H9 (cell line): Measurements from ENCODE around the gene DNAJC7. TPM values are rescaled to one million over a fixed set of nuclear protein-coding genes. Genes with fewer than 3 reads are reported as not detected.

Source experiments
- DNase-seq: peaks from one replicate; pipeline ENCODE4 v3.0.0-alpha.2; 2017
- H2AFZ ChIP-seq: one replicate; pipeline ENCODE4 v1.6.1; 2013; ENCODE audit warnings: mild to moderate bottlenecking, low read length, control low read depth, moderate library complexity
- H2AK5ac ChIP-seq: 2 replicates; pipeline ENCODE4 v1.6.1; 2013; ENCODE audit warnings: low read length, control low read depth, mixed read lengths; ENCODE audit not compliant: insufficient read length
- H2BK120ac ChIP-seq: one replicate; pipeline ENCODE4 v1.6.1; 2013; ENCODE audit warnings: low read depth, mild to moderate bottlenecking, low read length, control low read depth, inconsistent platforms; ENCODE audit not compliant: poor library complexity, severe bottlenecking
- H2BK12ac ChIP-seq: 2 replicates; pipeline ENCODE4 v1.6.1; 2013; ENCODE audit warnings: low read length, control low read depth, mixed read lengths, low read depth; ENCODE audit not compliant: insufficient read length
- H2BK15ac ChIP-seq: 2 replicates; pipeline ENCODE4 v1.6.1; 2013; ENCODE audit warnings: low read depth, low read length, control low read depth
- H2BK20ac ChIP-seq: one replicate; pipeline ENCODE4 v1.6.1; 2013; ENCODE audit warnings: low read depth, mild to moderate bottlenecking, low read length, control low read depth, inconsistent platforms; ENCODE audit not compliant: poor library complexity, severe bottlenecking
- H2BK5ac ChIP-seq: 2 replicates; pipeline ENCODE4 v1.6.1; 2013; ENCODE audit warnings: low read length, control low read depth, mixed read lengths; ENCODE audit not compliant: insufficient read length
- H3K14ac ChIP-seq: 2 replicates; pipeline ENCODE4 v1.6.1; 2013; ENCODE audit warnings: low read length, control low read depth; ENCODE audit not compliant: insufficient read depth
- H3K18ac ChIP-seq: 2 replicates; pipeline ENCODE4 v1.6.1; 2013; ENCODE audit warnings: low read depth, mild to moderate bottlenecking, mixed read lengths, low read length, control low read depth; ENCODE audit not compliant: insufficient read length
- H3K23ac ChIP-seq: 2 replicates; pipeline ENCODE4 v1.6.1; 2013; ENCODE audit warnings: low read length, control low read depth, mixed read lengths, low read depth; ENCODE audit not compliant: insufficient read length
- H3K23me2 ChIP-seq: 2 replicates; pipeline ENCODE4 v1.6.1; 2013; ENCODE audit warnings: low read depth, mild to moderate bottlenecking, mixed read lengths, low read length, control low read depth; ENCODE audit not compliant: insufficient read length, poor library complexity, severe bottlenecking
- H3K27ac ChIP-seq: 2 replicates; pipeline ENCODE4 v1.5.1; 2013; ENCODE audit warnings: low read length, control low read depth, mixed read lengths, low read depth; ENCODE audit not compliant: insufficient read length
- H3K27me3 ChIP-seq: 2 replicates; pipeline ENCODE4 v1.6.1; 2013; ENCODE audit warnings: low read length, control low read depth, inconsistent platforms; ENCODE audit not compliant: insufficient read depth
- H3K4ac ChIP-seq: 2 replicates; pipeline ENCODE4 v1.6.1; 2013; ENCODE audit warnings: low read depth, mild to moderate bottlenecking, control low read depth, inconsistent platforms, low read length, moderate library complexity
- H3K4me1 ChIP-seq: 2 replicates; pipeline ENCODE4 v1.6.1; 2013; ENCODE audit warnings: low read length, control low read depth, inconsistent platforms; ENCODE audit not compliant: insufficient read depth
- H3K4me2 ChIP-seq: 2 replicates; pipeline ENCODE4 v1.6.1; 2013; ENCODE audit warnings: low read length, control low read depth, mixed read lengths; ENCODE audit not compliant: insufficient read length, insufficient read depth
- H3K56ac ChIP-seq: 2 replicates; pipeline ENCODE4 v1.6.1; 2013; ENCODE audit warnings: low read depth, mild to moderate bottlenecking, mixed read lengths, low read length, control low read depth; ENCODE audit not compliant: insufficient read length
- H3K79me1 ChIP-seq: 2 replicates; pipeline ENCODE4 v1.6.1; 2013; ENCODE audit warnings: low read depth, mild to moderate bottlenecking, moderate library complexity, low read length, control low read depth, inconsistent platforms; ENCODE audit not compliant: insufficient read depth, poor library complexity, severe bottlenecking
- H3K79me2 ChIP-seq: 2 replicates; pipeline ENCODE4 v1.6.1; 2013; ENCODE audit warnings: low read length, control low read depth, inconsistent platforms; ENCODE audit not compliant: insufficient read depth
- H3K9ac ChIP-seq: 2 replicates; pipeline ENCODE4 v1.6.1; 2013; ENCODE audit warnings: low read length, control low read depth, mixed read lengths; ENCODE audit not compliant: insufficient read length; ENCODE audit errors: extremely low read depth
- H3K9me3 ChIP-seq: one replicate; pipeline ENCODE4 v1.6.1; 2013; ENCODE audit warnings: low read depth, low read length, inconsistent platforms; ENCODE audit not compliant: control insufficient read depth
- H3T11ph ChIP-seq: one replicate; pipeline ENCODE4 v1.6.1; 2013; ENCODE audit warnings: mild to moderate bottlenecking, low read length, control low read depth, inconsistent platforms
- H4K20me1 ChIP-seq: one replicate; pipeline ENCODE4 v1.6.1; 2013; ENCODE audit not compliant: control insufficient read depth, insufficient read length, insufficient read depth
- H4K5ac ChIP-seq: 2 replicates; pipeline ENCODE4 v1.6.1; 2013; ENCODE audit warnings: low read depth, mild to moderate bottlenecking, mixed read lengths, low read length, control low read depth; ENCODE audit not compliant: insufficient read length
- H4K8ac ChIP-seq: replicated peaks from 2 replicates; pipeline ENCODE4 v1.6.1; 2013; ENCODE audit warnings: low read length, control low read depth, mixed read lengths, low read depth; ENCODE audit not compliant: insufficient read length
- H4K91ac ChIP-seq: 2 replicates; pipeline ENCODE4 v1.6.1; 2013; ENCODE audit warnings: low read depth, mild to moderate bottlenecking, moderate library complexity, mixed read lengths, low read length, control low read depth; ENCODE audit not compliant: insufficient read length
- H3K27ac Mint-ChIP-seq, 3 experiments: 2 replicates in 2 of 3; 3 replicates in 1 of 3; pipeline ENCODE4 v1.8.0; 2020 to 2021; ENCODE audit warnings: mixed read lengths in 3 of 3, mild to moderate bottlenecking in 1 of 3, moderate library complexity in 1 of 3
- H3K27me3 Mint-ChIP-seq: 2 replicates; pipeline ENCODE4 v1.8.0; 2021; ENCODE audit warnings: low read depth, mild to moderate bottlenecking, moderate library complexity, mixed read lengths
- H3K36me3 Mint-ChIP-seq, 3 experiments: 2 replicates in 2 of 3; 3 replicates in 1 of 3; pipeline ENCODE4 v1.8.0; 2020 to 2021; ENCODE audit warnings: low read depth in 3 of 3, mixed read lengths in 3 of 3; ENCODE audit not compliant: insufficient read depth in 1 of 3
- H3K4me1 Mint-ChIP-seq, 2 experiments: 2 replicates each; pipeline ENCODE4 v1.8.0; 2020; ENCODE audit warnings: mixed read lengths in 2 of 2
- H3K4me3 Mint-ChIP-seq, 2 experiments: 2 replicates in 1 of 2; 3 replicates in 1 of 2; pipeline ENCODE4 v1.8.0; 2020 to 2021; ENCODE audit warnings: mild to moderate bottlenecking in 2 of 2, mixed read lengths in 2 of 2, moderate library complexity in 1 of 2
- H3K9me3 Mint-ChIP-seq, 2 experiments: 2 replicates in 1 of 2; 3 replicates in 1 of 2; pipeline ENCODE4 v1.8.0; 2020; ENCODE audit warnings: mild to moderate bottlenecking in 2 of 2, mixed read lengths in 2 of 2, moderate library complexity in 1 of 2
- CTCF ChIP-seq: fragments of 200-600 bp; sonication (generic); conservative IDR thresholded peaks from 3 replicates; pipeline ENCODE4 v1.8.0; 2021; ENCODE audit warnings: antibody characterized with exemption, mild to moderate bottlenecking
- WGBS: extraction: QIAGEN DNeasy Blood & Tissue Kit; methylation state at CpG from one replicate; pipeline ENCODE4 v1.1.7; 2013; ENCODE audit warnings: missing lambda C conversion rate, low lambda C conversion rate, mixed read lengths; ENCODE audit not compliant: insufficient read length; ENCODE audit errors: extremely low coverage; 5-methylcytosine and 5-hydroxymethylcytosine counted together
- total RNA-seq: library from RNA; stranded (reverse); gene quantifications from 2 replicates; pipeline ENCODE4 v1.2.1, GENCODE V29; 2021

The DNAJC7 gene
- total RNA-seq, 1 experiment from 2014 or later: 141 TPM

GRCh38 chr17:41989702-41990419, 27.4 kb downstream of the DNAJC7 start:
- Mint-ChIP-seq H3K27ac (no peak overlapping the region), H3K27me3 (no peaks in the 10 kb centered on the region), H3K4me3 (no peak overlapping the region), H3K4me1 (no peaks in the 10 kb centered on the region), H3K36me3 (peaks cover 55 to 95% (median 93%) of the 10 kb centered on the region in 3 experiments), H3K9me3 (no peaks in the 10 kb centered on the region)
- Histone ChIP-seq H3K56ac (no peak overlapping the region), H3K4me1 (no peaks in the 10 kb centered on the region), H4K5ac (no peak overlapping the region), H3K27ac (no peak overlapping the region), H4K20me1 (no peaks in the 10 kb centered on the region), H4K8ac (no peak overlapping the region), H2BK12ac (no peak overlapping the region), H3K14ac (no peak overlapping the region), H3K23ac (no peak overlapping the region), H2BK15ac (no peak overlapping the region), H3K9ac (no peak overlapping the region), H3K9me3 (no peaks in the 10 kb centered on the region), H3K4me2 (no peak overlapping the region), H3K79me2 (no peaks in the 10 kb centered on the region), H3K27me3 (no peaks in the 10 kb centered on the region), H3K79me1 (no peaks in the 10 kb centered on the region), H2BK20ac (no peak overlapping the region), H2BK120ac (no peak overlapping the region), H3T11ph (no peak overlapping the region), H3K23me2 (no peaks in the 10 kb centered on the region), H2AK5ac (no peak overlapping the region), H4K91ac (no peak overlapping the region), H2AFZ (no peak overlapping the region), H2BK5ac (no peak overlapping the region), H3K18ac (no peak overlapping the region), H3K4ac (no peak overlapping the region)
- TF ChIP-seq CTCF: no peak
- DNase-seq: no peak
- no CpG with 5 or more reads among the region's 5 CpGs for WGBS
